Hepatocyte (in vitro differentiated cells): ENCODE measurements around the gene CYP8B1.

ENCODE experiments used
- EZH2 ChIP-seq: fragments of 200-600 bp; sonication (generic); IDR thresholded peaks from 2 replicates; pipeline ENCODE4 v1.6.1; 2016; ENCODE audit warnings: antibody characterized with exemption, mild to moderate bottlenecking, borderline replicate concordance
- TF ChIP-seq, protein P1 (sequence below): fragments of 200-600 bp; sonication (generic); IDR thresholded peaks from 2 replicates; pipeline ENCODE4 v1.5.1; 2016; ENCODE audit warnings: antibody characterized with exemption, mild to moderate bottlenecking; ENCODE audit not compliant: poor library complexity

DNA sequence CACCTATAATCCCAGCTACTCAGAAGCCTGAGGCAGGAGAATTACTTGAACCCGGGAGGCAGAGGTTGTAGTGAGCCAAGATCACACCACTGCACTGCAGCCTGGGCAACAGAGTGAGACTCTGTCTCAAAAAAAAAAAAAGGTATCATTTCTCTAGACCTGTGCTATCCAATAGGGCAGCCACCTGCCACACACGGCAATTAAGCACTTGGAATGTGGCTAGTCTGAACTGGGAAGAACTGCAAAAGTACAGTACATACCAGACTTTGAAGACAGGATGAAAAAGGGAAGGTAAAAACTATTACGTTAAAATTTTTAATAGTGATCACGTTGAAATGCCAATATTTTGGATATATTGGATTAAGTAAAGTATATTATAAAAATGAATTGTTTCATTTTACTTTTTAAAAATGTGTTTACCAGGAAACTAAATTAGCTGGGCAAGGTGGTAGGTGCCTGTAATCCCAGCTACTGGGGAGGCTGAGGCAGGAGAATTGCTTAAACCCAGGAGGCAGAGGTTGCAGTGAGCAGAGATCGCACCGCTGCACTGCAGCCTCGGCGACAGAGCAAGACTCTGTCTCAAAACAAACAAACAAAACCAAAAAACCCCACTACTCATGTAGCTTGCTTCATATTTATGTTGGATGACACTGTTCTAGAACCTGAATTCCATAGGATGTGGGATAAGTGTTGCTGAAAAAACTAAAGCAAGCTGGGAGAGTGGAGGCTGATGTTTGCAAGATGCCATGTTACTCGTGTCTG, 2.3 kb downstream of the CYP8B1 start:
- TF ChIP-seq, protein P1, sequence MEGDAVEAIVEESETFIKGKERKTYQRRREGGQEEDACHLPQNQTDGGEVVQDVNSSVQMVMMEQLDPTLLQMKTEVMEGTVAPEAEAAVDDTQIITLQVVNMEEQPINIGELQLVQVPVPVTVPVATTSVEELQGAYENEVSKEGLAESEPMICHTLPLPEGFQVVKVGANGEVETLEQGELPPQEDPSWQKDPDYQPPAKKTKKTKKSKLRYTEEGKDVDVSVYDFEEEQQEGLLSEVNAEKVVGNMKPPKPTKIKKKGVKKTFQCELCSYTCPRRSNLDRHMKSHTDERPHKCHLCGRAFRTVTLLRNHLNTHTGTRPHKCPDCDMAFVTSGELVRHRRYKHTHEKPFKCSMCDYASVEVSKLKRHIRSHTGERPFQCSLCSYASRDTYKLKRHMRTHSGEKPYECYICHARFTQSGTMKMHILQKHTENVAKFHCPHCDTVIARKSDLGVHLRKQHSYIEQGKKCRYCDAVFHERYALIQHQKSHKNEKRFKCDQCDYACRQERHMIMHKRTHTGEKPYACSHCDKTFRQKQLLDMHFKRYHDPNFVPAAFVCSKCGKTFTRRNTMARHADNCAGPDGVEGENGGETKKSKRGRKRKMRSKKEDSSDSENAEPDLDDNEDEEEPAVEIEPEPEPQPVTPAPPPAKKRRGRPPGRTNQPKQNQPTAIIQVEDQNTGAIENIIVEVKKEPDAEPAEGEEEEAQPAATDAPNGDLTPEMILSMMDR: no peak
- TF ChIP-seq EZH2: no peak
